A172 (cell line): ENCODE results near the gene MTARC1. TPM values are rescaled to one million over a fixed set of nuclear protein-coding genes. Genes with fewer than 3 reads are reported as not detected.

Experiments
- DNase-seq: peaks from one replicate; pipeline ENCODE4 v3.0.0-alpha.2; 2015; ENCODE audit warnings: low spot score
- total RNA-seq: library from RNA; depleted of rRNA; stranded (reverse); fragments of >200 nt; shearing (Covaris generic); gene quantifications from 2 replicates; pipeline ENCODE4 v1.2.3, GENCODE V29; 2014; rRNA removed

MTARC1 gene
- not detected in 2 replicates for total RNA-seq

- no peak for DNase-seq
Observed at GRCh38 chr1:220786337-220787068, at the start of gene MTARC1. Gene MTARC1, plus strand, starts transcription at chr1:220786913. Its CDS starts 32 bp downstream, at chr1:220786945.

- DNase-seq: no peak
Observed at GRCh38 chr1:220741349-220741748, 45.4 kb upstream of the MTARC1 start.

GRCh38 chr1:220741825-220742224 lies 44.9 kb upstream of the MTARC1 start:
- no peak for DNase-seq

GRCh38 chr1:220742520-220742919 lies 44.2 kb upstream of the MTARC1 start:
- DNase-seq: no peak

- DNase-seq: no peak
Observed at GRCh38 chr1:220746851-220747250, 39.9 kb upstream of the MTARC1 start.

- no peak for DNase-seq
Observed at GRCh38 chr1:220747437-220748088, 39.1 kb upstream of the MTARC1 start.

GRCh38 chr1:220748089-220748934 lies 38.4 kb upstream of the MTARC1 start, which contains the start of gene MTARC2:
Gene MTARC2, plus strand, starts transcription at chr1:220748322. Its CDS starts 210 bp downstream, at chr1:220748532.
- peak; percentile 10 for DNase-seq

GRCh38 chr1:220748936-220749335 lies 37.8 kb upstream of the MTARC1 start:
- no peak for DNase-seq

GRCh38 chr1:220750131-220750515 lies 36.6 kb upstream of the MTARC1 start:
- DNase-seq: no peak

- no peak for DNase-seq
Observed at GRCh38 chr1:220751111-220751510, 35.6 kb upstream of the MTARC1 start.

GRCh38 chr1:220754212-220754917 lies 32.3 kb upstream of the MTARC1 start:
- no peak for DNase-seq

- no peak for DNase-seq
Observed at GRCh38 chr1:220754918-220755295, 31.8 kb upstream of the MTARC1 start.

GRCh38 chr1:220755309-220755708 lies 31.4 kb upstream of the MTARC1 start:
- no peak for DNase-seq

GRCh38 chr1:220757441-220757840 lies 29.3 kb upstream of the MTARC1 start:
- DNase-seq: no peak

- DNase-seq: no peak
Observed at GRCh38 chr1:220759147-220759546, 27.6 kb upstream of the MTARC1 start.

- no peak for DNase-seq
Observed at GRCh38 chr1:220761688-220762427, 24.9 kb upstream of the MTARC1 start.

- DNase-seq: no peak
Observed at GRCh38 chr1:220764757-220765156, 22.0 kb upstream of the MTARC1 start.

GRCh38 chr1:220767312-220768125 lies 19.2 kb upstream of the MTARC1 start:
- DNase-seq: no peak

- no peak for DNase-seq
Observed at GRCh38 chr1:220768126-220768601, 18.5 kb upstream of the MTARC1 start.

- no peak for DNase-seq
Observed at GRCh38 chr1:220769205-220769604, 17.5 kb upstream of the MTARC1 start.
